MM.1S (cell line): ENCODE measurements around the gene CPEB4.

ENCODE experiments used
- DNase-seq: peaks from one replicate; pipeline ENCODE4 v3.0.0-alpha.2; 2015
- H2AFZ ChIP-seq: fragments of 300-600 bp; sonication (generic); 2 replicates; pipeline ENCODE4 v1.6.0; 2016; ENCODE audit warnings: antibody characterized with exemption, low read length
- H3F3A ChIP-seq: fragments of 300-600 bp; sonication (generic); 2 replicates; pipeline ENCODE4 v1.6.1; 2016; ENCODE audit warnings: mild to moderate bottlenecking, antibody characterized with exemption, low read length, moderate library complexity, mixed read lengths; ENCODE audit not compliant: insufficient read depth
- H3K27ac ChIP-seq: fragments of 300-600 bp; sonication (generic); 2 replicates; pipeline ENCODE4 v1.5.1; 2016; ENCODE audit warnings: mild to moderate bottlenecking, low read length
- H3K27me3 ChIP-seq: fragments of 300-600 bp; sonication (generic); replicated peaks from 2 replicates; pipeline ENCODE4 v1.6.0; 2016; ENCODE audit warnings: low read length; ENCODE audit not compliant: insufficient read depth
- H3K36me3 ChIP-seq: fragments of 300-600 bp; sonication (generic); replicated peaks from 2 replicates; pipeline ENCODE4 v1.6.1; 2016; ENCODE audit warnings: mild to moderate bottlenecking, low read length, mixed read lengths; ENCODE audit not compliant: insufficient read depth
- H3K4me1 ChIP-seq: fragments of 300-600 bp; sonication (generic); 2 replicates; pipeline ENCODE4 v1.6.1; 2016; ENCODE audit warnings: low read length, mixed read lengths
- H3K4me2 ChIP-seq: fragments of 300-600 bp; sonication (generic); 2 replicates; pipeline ENCODE4 v1.6.0; 2016; ENCODE audit warnings: low read depth, low read length
- H3K4me3 ChIP-seq: fragments of 300-600 bp; sonication (generic); 2 replicates; pipeline ENCODE4 v1.5.1; 2016; ENCODE audit warnings: low read length, mixed read lengths
- H3K79me2 ChIP-seq: fragments of 300-600 bp; sonication (generic); 2 replicates; pipeline ENCODE4 v1.6.1; 2016; ENCODE audit warnings: mixed run types, low read length, mixed read lengths
- H3K9ac ChIP-seq: fragments of 300-600 bp; sonication (generic); 2 replicates; pipeline ENCODE4 v1.6.1; 2016; ENCODE audit warnings: low read length, mixed read lengths
- H3K9me2 ChIP-seq: fragments of 300-600 bp; sonication (generic); replicated peaks from 2 replicates; pipeline ENCODE4 v1.6.1; 2016; ENCODE audit warnings: mild to moderate bottlenecking, low read length, mixed read lengths; ENCODE audit not compliant: insufficient read depth
- H3K9me3 ChIP-seq: fragments of 300-600 bp; sonication (generic); replicated peaks from 2 replicates; pipeline ENCODE4 v1.6.1; 2016; ENCODE audit warnings: mild to moderate bottlenecking, low read length, mixed read lengths; ENCODE audit not compliant: insufficient read depth
- H4K20me1 ChIP-seq: fragments of 300-600 bp; sonication (generic); 2 replicates; pipeline ENCODE4 v1.6.1; 2016; ENCODE audit warnings: mild to moderate bottlenecking, low read length, moderate library complexity, mixed read lengths; ENCODE audit not compliant: insufficient read depth
- CTCF ChIP-seq: fragments of 300-600 bp; sonication (generic); IDR thresholded peaks from 2 replicates; pipeline ENCODE4 v1.5.1; 2016; ENCODE audit warnings: antibody characterized with exemption, low read length, mixed read lengths
- EZH2 ChIP-seq: fragments of 300-600 bp; sonication (generic); optimal IDR thresholded peaks from 2 replicates; pipeline ENCODE3; 2017; ENCODE audit warnings: low read depth, mild to moderate bottlenecking, antibody characterized with exemption, low read length, mixed read lengths
- EZH2phosphoT487 ChIP-seq: fragments of 300-600 bp; sonication (generic); IDR thresholded peaks from 2 replicates; pipeline ENCODE4 v1.6.1; 2018; ENCODE audit warnings: antibody characterized with exemption, low read length

CPEB4 gene

GRCh38 chr5:173973616-173973969 lies 85.4 kb downstream of the CPEB4 start:
- peak overlapping the region; percentile 84 for H3K4me2 ChIP-seq
- H3K4me1 ChIP-seq: peaks cover 15% of the 10 kb centered on the region
- peak overlapping the region; percentile 18; the same call in 1 of the 2 replicates for H3K9ac ChIP-seq
- H3F3A ChIP-seq: no peaks in the 10 kb centered on the region
- TF ChIP-seq EZH2 (no peak), CTCF (no peak), EZH2phosphoT487 (no peak)
- H3K36me3 ChIP-seq: no peaks in the 10 kb centered on the region
- no peaks in the 10 kb centered on the region for H3K79me2 ChIP-seq
- H3K9me3 ChIP-seq: no peaks in the 10 kb centered on the region
- H3K4me3 ChIP-seq: peak overlapping the region; percentile 79
- no peaks in the 10 kb centered on the region for H3K27me3 ChIP-seq
- no peaks in the 10 kb centered on the region for H4K20me1 ChIP-seq
- peak; percentile 43 for DNase-seq
- no peaks in the 10 kb centered on the region for H3K9me2 ChIP-seq
- H3K27ac ChIP-seq: no peak overlapping the region
- H2AFZ ChIP-seq: peak overlapping the region; percentile 67

DNA sequence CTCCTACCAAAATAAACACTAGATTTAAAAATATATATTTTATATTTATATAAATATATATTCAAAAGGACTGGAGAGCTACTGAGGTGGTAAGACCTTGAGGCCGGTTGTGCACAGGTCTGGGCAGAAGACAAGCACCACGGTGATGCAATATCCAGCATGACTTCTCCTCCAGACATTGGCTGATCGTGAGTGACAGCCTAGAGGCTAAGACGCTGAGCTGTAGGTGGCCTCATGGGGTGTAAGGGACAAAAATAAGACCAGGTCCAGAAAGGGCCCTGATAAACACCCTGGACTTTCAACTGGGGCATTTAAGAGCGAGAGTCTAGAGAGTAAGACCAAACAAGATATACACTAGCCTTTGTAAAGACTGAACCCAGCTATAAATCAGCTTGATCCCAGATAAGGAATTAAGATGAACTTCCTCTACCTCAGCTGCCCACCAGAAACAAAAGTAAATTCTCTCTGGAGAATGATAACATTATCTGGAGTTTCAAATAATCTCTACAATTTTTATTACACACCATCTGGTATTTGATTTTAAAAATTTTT lies 86.6 kb downstream of the CPEB4 start:
- Histone ChIP-seq H2AFZ (no peak overlapping the region), H4K20me1 (no peaks in the 10 kb centered on the region), H3K9me2 (no peaks in the 10 kb centered on the region), H3K4me2 (no peak overlapping the region), H3K27ac (no peak overlapping the region), H3K79me2 (no peaks in the 10 kb centered on the region), H3K9me3 (no peaks in the 10 kb centered on the region), H3K4me1 (peaks cover 15% of the 10 kb centered on the region), H3K36me3 (no peaks in the 10 kb centered on the region), H3K27me3 (no peaks in the 10 kb centered on the region), H3K4me3 (no peak overlapping the region), H3K9ac (no peak overlapping the region), H3F3A (no peaks in the 10 kb centered on the region)
- no peak for DNase-seq
- no peak for TF ChIP-seq EZH2
- TF ChIP-seq EZH2phosphoT487: no peak
- TF ChIP-seq CTCF: no peak

DNA sequence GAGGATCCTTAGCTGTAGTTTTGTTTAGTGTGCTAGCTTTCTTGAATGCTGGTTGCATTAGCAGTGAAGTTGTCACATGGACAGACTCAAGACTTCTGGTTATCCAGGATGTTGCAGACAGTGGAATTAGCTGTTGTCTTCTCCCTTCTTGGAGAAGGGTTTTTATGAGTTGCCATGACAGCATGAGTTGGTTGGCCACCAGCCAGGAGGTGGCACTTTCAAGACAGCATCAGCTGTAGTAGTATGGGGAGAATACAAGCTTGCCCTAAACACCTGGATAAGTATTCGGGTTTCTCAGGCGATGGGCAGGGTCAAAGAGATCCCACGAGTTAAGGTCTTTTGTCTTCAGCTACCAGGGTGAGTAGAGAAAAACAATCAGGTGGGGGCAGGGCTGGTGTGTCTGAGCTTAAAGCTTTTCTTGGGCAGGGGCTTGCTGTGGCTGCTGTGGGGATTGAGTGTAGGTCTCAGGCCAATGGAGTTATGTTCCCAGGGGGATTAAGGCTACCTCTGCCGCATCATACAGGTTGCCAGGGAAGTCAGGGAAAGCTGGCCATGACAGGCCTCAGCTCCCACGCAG lies 93.1 kb downstream of the CPEB4 start:
- no peaks in the 10 kb centered on the region for H3K9me2 ChIP-seq
- no peaks in the 10 kb centered on the region for H3K36me3 ChIP-seq
- no peaks in the 10 kb centered on the region for H3K9me3 ChIP-seq
- no peak overlapping the region for H3K4me2 ChIP-seq
- no peak overlapping the region for H3K4me3 ChIP-seq
- no peaks in the 10 kb centered on the region for H3K27me3 ChIP-seq
- H3F3A ChIP-seq: no peaks in the 10 kb centered on the region
- no peak for TF ChIP-seq EZH2
- no peak for TF ChIP-seq EZH2phosphoT487
- no peak for TF ChIP-seq CTCF
- no peaks in the 10 kb centered on the region for H3K79me2 ChIP-seq
- H3K27ac ChIP-seq: no peak overlapping the region
- H3K9ac ChIP-seq: no peak overlapping the region
- no peak overlapping the region for H2AFZ ChIP-seq
- H3K4me1 ChIP-seq: no peaks in the 10 kb centered on the region
- DNase-seq: no peak
- H4K20me1 ChIP-seq: no peaks in the 10 kb centered on the region
